GM23248 (cell line): Measurements from ENCODE around the gene CATSPERB. TPM values are rescaled to one million over a fixed set of nuclear protein-coding genes. Genes with fewer than 3 reads are reported as not detected.
"Not testable (repeated sequence)": the region's sequence is repeated elsewhere in the genome, so short reads cannot be mapped to it uniquely, and the experiment has no call there.

ENCODE experiments used
- DNase-seq: peaks from one replicate; pipeline ENCODE4 v3.0.0-alpha.2; 2015
- H2AFZ ChIP-seq: fragments of 200-600 bp; sonication (generic); 2 replicates; pipeline ENCODE4 v1.6.1; 2016; ENCODE audit warnings: antibody characterized with exemption
- H3F3A ChIP-seq: fragments of 200-600 bp; sonication (generic); 2 replicates; pipeline ENCODE4 v1.6.1; 2016; ENCODE audit warnings: mild to moderate bottlenecking, antibody characterized with exemption, mixed run types; ENCODE audit not compliant: insufficient read depth
- H3K27ac ChIP-seq: fragments of 200-600 bp; sonication (generic); 2 replicates; pipeline ENCODE4 v1.5.1; 2016; ENCODE audit warnings: mild to moderate bottlenecking
- H3K27me3 ChIP-seq: fragments of 200-600 bp; sonication (generic); replicated peaks from 2 replicates; pipeline ENCODE4 v1.6.1; 2016; ENCODE audit warnings: mild to moderate bottlenecking; ENCODE audit not compliant: insufficient read depth
- H3K36me3 ChIP-seq: fragments of 200-600 bp; sonication (generic); 2 replicates; pipeline ENCODE4 v1.6.1; 2016; ENCODE audit warnings: low read depth, mild to moderate bottlenecking
- H3K4me1 ChIP-seq: fragments of 200-600 bp; sonication (generic); 2 replicates; pipeline ENCODE4 v1.6.1; 2016; ENCODE audit warnings: mild to moderate bottlenecking; ENCODE audit not compliant: insufficient read depth
- H3K4me2 ChIP-seq: fragments of 200-600 bp; sonication (generic); one replicate; pipeline ENCODE4 v1.6.1; 2016; ENCODE audit warnings: mild to moderate bottlenecking; ENCODE audit not compliant: unreplicated experiment
- H3K4me3 ChIP-seq: fragments of 200-600 bp; sonication (generic); 2 replicates; pipeline ENCODE4 v1.5.1; 2016; ENCODE audit warnings: mild to moderate bottlenecking
- H3K79me2 ChIP-seq: fragments of 200-600 bp; sonication (generic); 2 replicates; pipeline ENCODE4 v1.6.1; 2016; ENCODE audit warnings: mild to moderate bottlenecking; ENCODE audit not compliant: insufficient read depth
- H3K9ac ChIP-seq: fragments of 200-600 bp; sonication (generic); 2 replicates; pipeline ENCODE4 v1.6.1; 2016; ENCODE audit warnings: mild to moderate bottlenecking
- H3K9me2 ChIP-seq: fragments of 200-600 bp; sonication (generic); 2 replicates; pipeline ENCODE4 v1.6.1; 2016; ENCODE audit warnings: mixed run types, mild to moderate bottlenecking, moderate library complexity; ENCODE audit not compliant: insufficient read depth
- H3K9me3 ChIP-seq: fragments of 200-600 bp; sonication (generic); one replicate; pipeline ENCODE4 v1.6.1; 2017; ENCODE audit warnings: low read depth
- H4K20me1 ChIP-seq: fragments of 200-600 bp; sonication (generic); 2 replicates; pipeline ENCODE4 v1.6.0; 2016; ENCODE audit not compliant: insufficient read depth
- EZH2 ChIP-seq: fragments of 200-600 bp; sonication (generic); IDR thresholded peaks from 2 replicates; pipeline ENCODE4 v1.6.1; 2018; ENCODE audit warnings: antibody characterized with exemption, mild to moderate bottlenecking; ENCODE audit not compliant: insufficient read depth, poor library complexity, severe bottlenecking
- EZH2phosphoT487 ChIP-seq: fragments of 200-600 bp; sonication (generic); IDR thresholded peaks from 2 replicates; pipeline ENCODE4 v1.6.1; 2018; ENCODE audit warnings: antibody characterized with exemption, moderate library complexity, mild to moderate bottlenecking, low read depth; ENCODE audit not compliant: insufficient read depth
- WGBS, 2 experiments: methylation state at CpG; one replicate each; pipeline ENCODE4 v1.1.6; 2015 to 2017; ENCODE audit warnings: low lambda C conversion rate in 2 of 2, low coverage in 1 of 2; ENCODE audit errors: missing lambda C conversion rate in 2 of 2; 5-methylcytosine and 5-hydroxymethylcytosine counted together
- in situ Hi-C: fragments of 300-500 bp; cut with MboI; formaldehyde crosslinking; loops from 2 replicates; pipeline ENCODE4 v1.15.0; 2020
- polyA plus RNA-seq: library from polyadenylated mRNA; unstranded; fragments of >200 nt; fragmentation: Nextera tagmentation; extraction: Ambion mirVana; gene quantifications from 2 replicates; pipeline ENCODE4 v1.2.1, GENCODE V29; 2016
- total RNA-seq: library from RNA; depleted of rRNA; stranded (reverse); fragments of >200 nt; shearing (Covaris generic); gene quantifications from 2 replicates; pipeline ENCODE4 v1.2.3, GENCODE V29; 2014

CATSPERB gene
- total and polyA plus RNA-seq, 2 experiments from 2014 or later = 0.11 TPM; not detected in 1

DNA sequence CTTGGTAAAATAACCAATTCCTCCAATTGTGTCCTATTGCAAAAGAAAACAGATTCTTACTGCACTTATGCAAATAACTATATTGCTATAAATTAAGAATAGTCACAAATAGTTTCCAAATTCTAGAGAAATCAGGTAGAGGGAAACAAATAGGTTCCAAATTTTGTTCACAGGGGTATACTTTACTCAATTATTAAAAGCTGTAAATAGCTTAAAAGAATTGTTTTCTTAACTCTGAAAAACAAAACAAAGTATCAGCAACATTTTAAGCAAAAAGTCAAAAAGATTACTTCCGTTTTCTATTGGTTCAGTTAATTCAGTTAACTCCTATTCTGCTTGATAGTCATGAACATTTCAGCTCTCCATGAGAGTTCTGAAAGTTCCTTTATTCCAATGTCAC is 136.2 kb downstream of the CATSPERB start:
- no peaks in the 10 kb centered on the region for H3K9me3 ChIP-seq
- no peaks in the 10 kb centered on the region for H3K27me3 ChIP-seq
- no peaks in the 10 kb centered on the region for H3K4me1 ChIP-seq
- no peak overlapping the region for H3K4me2 ChIP-seq
- TF ChIP-seq EZH2phosphoT487 = no peak
- no peak for TF ChIP-seq EZH2
- no peak overlapping the region for H3K27ac ChIP-seq
- no peaks in the 10 kb centered on the region for H3K9me2 ChIP-seq
- no peak for DNase-seq
- H3K79me2 ChIP-seq = no peaks in the 10 kb centered on the region
- no peaks in the 10 kb centered on the region for H3K36me3 ChIP-seq
- H4K20me1 ChIP-seq = no peaks in the 10 kb centered on the region
- no peaks in the 10 kb centered on the region for H3F3A ChIP-seq
- WGBS, 2 experiments = 32 to 52% methylated on average over 1 of the region's 1 CpG
- in situ Hi-C loops = no loop called here
- H3K4me3 ChIP-seq = no peak overlapping the region
- no peak overlapping the region for H2AFZ ChIP-seq
- no peak overlapping the region for H3K9ac ChIP-seq

- H3K36me3 ChIP-seq, H3K9me2 ChIP-seq, H3K79me2 ChIP-seq, H3K27ac ChIP-seq, DNase-seq, H3K27me3 ChIP-seq, in situ Hi-C loops, H2AFZ ChIP-seq, H3K4me1 ChIP-seq, H3K9ac ChIP-seq, H3F3A ChIP-seq, H4K20me1 ChIP-seq, H3K9me3 ChIP-seq, H3K4me2 ChIP-seq, H3K4me3 ChIP-seq: not testable (repeated sequence)
- 85 to 96% methylated on average over 2 of the region's 2 CpGs for WGBS, 2 experiments
Observed at GRCh38 chr14:91593957-91594356, 137.9 kb downstream of the CATSPERB start.

DNA sequence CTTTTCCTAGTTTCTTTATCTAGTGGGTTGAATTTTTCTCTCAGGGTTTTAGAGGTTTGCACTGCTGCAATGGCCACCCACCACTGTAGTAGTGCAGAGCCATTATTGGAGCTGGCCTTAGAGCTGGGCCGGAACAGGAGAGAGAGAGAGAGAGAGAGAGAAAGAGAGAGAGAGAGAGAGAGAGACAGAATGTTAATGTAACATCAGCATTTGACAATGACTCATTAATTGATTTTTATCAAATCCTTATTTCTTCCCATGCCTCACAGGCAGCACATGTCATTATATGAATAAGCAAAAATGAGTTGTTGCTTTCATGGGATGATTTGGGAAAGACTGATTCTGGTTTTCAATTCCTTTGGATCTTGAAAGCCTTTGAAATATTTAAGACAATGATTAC is 145.5 kb downstream of the CATSPERB start:
- H3K9me3 ChIP-seq = no peaks in the 10 kb centered on the region
- H3K9me2 ChIP-seq = no peaks in the 10 kb centered on the region
- in situ Hi-C loops = no loop called here
- no peaks in the 10 kb centered on the region for H3F3A ChIP-seq
- 13 to 18% methylated on average over 1 of the region's 1 CpG for WGBS, 2 experiments
- H3K27me3 ChIP-seq = peaks cover 11% of the 10 kb centered on the region; the same call in 1 of the 2 replicates
- H2AFZ ChIP-seq = peak overlapping the region; percentile 3; the same call in 1 of the 2 replicates
- no peak overlapping the region for H3K4me3 ChIP-seq
- H3K4me1 ChIP-seq = no peaks in the 10 kb centered on the region
- no peaks in the 10 kb centered on the region for H3K79me2 ChIP-seq
- DNase-seq = peak; percentile 38
- TF ChIP-seq EZH2phosphoT487 = no peak
- no peak for TF ChIP-seq EZH2
- no peaks in the 10 kb centered on the region for H4K20me1 ChIP-seq
- H3K9ac ChIP-seq = no peak overlapping the region
- no peak overlapping the region for H3K27ac ChIP-seq
- H3K36me3 ChIP-seq = no peaks in the 10 kb centered on the region
- H3K4me2 ChIP-seq = no peak overlapping the region

DNA sequence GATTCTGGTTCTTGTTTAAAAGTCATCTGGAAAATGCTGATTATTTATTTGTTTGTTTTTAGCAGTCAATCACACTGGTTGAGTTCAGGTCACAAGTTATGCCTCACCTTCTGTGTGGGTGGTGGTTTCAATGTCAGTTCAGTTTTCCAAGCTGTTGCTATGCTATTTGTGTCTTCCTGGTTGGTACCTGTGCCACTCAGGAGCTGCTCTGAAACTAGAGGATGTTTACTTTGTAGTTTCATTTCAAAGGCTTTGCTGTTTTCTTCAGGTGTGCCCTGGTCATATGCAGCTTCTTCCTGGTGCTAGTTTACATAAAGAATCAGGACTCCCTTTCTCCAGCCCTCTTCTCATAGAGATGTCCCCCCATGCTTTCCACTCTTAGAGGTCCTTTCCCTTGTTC is 146.0 kb downstream of the CATSPERB start:
- Histone ChIP-seq H3K36me3 (no peaks in the 10 kb centered on the region), H3F3A (no peaks in the 10 kb centered on the region), H3K9me2 (no peaks in the 10 kb centered on the region), H3K79me2 (no peaks in the 10 kb centered on the region), H4K20me1 (no peaks in the 10 kb centered on the region), H3K9me3 (no peaks in the 10 kb centered on the region), H3K4me3 (no peak overlapping the region), H3K9ac (no peak overlapping the region), H3K27ac (no peak overlapping the region), H3K4me1 (no peaks in the 10 kb centered on the region), H3K4me2 (no peak overlapping the region), H2AFZ (no peak overlapping the region), H3K27me3 (peaks cover 16% of the 10 kb centered on the region; the same call in 1 of the 2 replicates)
- TF ChIP-seq EZH2phosphoT487 = no peak
- TF ChIP-seq EZH2 = no peak
- no peak for DNase-seq
- in situ Hi-C loops = no loop called here

GRCh38 chr14:91582761-91583160 is 149.1 kb downstream of the CATSPERB start:
- Histone ChIP-seq H3K79me2 (no peaks in the 10 kb centered on the region), H3K27me3 (peaks cover 18% of the 10 kb centered on the region; the same call in 1 of the 2 replicates), H3K4me2 (no peak overlapping the region), H3K36me3 (no peaks in the 10 kb centered on the region), H2AFZ (no peak overlapping the region), H3K9me3 (no peaks in the 10 kb centered on the region), H3K4me3 (no peak overlapping the region), H3K4me1 (no peaks in the 10 kb centered on the region), H3F3A (no peaks in the 10 kb centered on the region), H3K9ac (no peak overlapping the region), H4K20me1 (no peaks in the 10 kb centered on the region), H3K9me2 (no peaks in the 10 kb centered on the region), H3K27ac (no peak overlapping the region)
- no peak for TF ChIP-seq EZH2phosphoT487
- TF ChIP-seq EZH2 = no peak
- 65 to 70% methylated on average over 3 of the region's 3 CpGs for WGBS, 2 experiments
- DNase-seq = no peak
- in situ Hi-C loops = no loop called here
